Stimulated activated CD8-positive, alpha-beta memory T cell treated with anti-CD3 and anti-CD28 coated beads, Interleukin-4, amount 100 ng/mL, for 24 hours (primary cell): ENCODE measurements around the gene B3GAT1.

Experiments
- DNase-seq: peaks from one replicate; pipeline ENCODE4 v3.0.0-alpha.2; 2020; ENCODE audit warnings: low read depth

The B3GAT1 gene

DNA sequence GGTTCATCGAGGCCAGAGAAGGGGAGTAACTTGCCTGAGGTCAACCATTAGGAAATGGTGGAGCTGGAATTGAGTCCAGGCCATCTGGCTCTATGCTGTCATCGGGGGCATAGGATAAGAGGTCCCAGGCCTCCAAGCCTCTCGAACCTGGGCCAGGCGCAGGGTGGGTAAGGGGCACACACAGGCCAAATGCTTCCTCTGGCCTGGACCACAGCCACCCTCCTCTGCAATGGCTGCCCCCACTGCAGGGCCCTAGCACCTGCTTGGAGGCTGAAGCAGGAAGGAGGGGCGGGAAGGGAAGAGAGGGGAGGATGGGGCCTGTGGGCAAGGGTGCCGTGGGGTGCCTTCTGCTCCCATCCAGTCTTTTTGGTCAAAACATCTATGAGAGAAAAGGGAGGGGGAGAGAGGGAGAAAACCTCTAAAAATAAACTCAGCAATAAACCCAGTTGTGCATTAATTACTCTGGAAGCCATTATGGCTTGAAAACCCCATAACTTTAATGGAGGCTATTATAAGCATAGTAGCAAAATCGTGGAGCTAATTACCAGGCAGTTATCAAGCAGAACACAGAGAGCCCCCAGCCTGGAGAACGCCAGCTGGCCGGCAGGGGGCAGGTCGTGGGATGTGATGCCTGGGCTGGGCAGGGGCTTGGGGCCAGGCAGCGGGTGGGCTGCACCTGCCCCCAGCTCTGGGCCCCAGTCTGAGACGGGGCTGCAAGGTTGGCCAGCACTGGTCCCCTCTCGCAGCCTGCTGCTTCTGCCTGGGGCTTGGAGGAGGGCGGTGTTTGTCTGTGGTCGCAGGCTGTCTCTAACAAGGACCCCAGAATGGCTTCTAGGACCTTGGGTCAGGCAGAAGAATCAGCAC lies 21.1 kb downstream of the B3GAT1 start:
- DNase-seq, result no peak

DNA sequence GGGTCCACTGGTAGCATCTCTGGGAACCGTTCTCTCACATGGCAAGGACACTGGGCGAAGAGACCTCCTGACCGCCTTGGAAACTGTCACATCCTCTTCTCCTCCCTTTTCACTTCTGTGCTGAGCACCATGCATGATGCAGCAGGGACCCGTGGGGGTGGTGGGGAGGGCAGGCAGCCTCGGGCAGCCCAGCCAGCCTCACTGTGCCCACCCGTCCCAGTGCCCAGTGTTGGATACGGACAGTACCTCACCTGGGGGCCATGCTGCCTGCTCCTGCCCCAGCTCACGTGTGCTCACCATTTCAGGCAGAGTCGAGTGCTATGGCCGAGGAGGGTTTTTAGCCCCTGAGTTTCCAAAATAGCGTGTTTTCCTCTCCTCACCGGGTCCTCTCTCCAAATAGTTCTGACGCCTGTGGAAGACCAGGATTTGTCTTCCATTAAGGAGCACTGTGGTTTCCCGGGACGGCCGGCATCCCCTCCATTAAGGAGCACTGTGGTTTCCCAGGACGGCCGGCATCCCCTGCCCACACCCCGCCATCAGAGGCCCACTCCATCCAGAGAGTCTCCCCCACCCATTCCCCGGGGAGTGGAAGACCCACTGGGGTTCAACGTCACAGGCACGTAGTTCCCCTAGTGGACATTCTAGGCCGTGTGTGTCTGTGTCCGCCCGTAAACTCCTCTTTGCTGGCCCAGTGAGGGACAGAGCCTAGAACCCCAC lies 22.4 kb downstream of the B3GAT1 start:
- no peak for DNase-seq

- no peak for DNase-seq
Observed at GRCh38 chr11:134388590-134388989, 23.5 kb downstream of the B3GAT1 start.

DNA sequence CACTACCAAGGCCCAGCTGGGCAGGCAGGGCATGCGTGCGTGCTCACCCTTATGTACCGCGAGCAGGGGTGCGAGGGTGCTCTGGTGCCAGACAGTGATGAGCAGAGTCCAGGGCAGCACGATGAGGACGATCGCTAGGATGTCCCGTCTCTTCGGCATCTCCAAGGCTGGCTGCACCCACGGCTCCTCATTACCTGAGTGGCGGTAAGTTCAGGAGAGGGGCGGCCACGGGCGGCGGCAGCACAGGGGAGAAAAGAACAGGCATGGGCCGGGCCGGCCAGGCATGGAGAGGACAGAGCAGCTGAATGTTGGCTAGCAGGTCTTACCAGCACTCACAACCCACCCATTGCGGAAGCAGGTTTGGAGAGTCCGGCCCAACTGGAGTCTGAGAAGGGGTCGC lies 24.5 kb downstream of the B3GAT1 start:
- no peak for DNase-seq

GRCh38 chr11:134386945-134387344 lies 25.1 kb downstream of the B3GAT1 start:
- no peak for DNase-seq

- no peak for DNase-seq
Observed at GRCh38 chr11:134385774-134386565, 26.1 kb downstream of the B3GAT1 start.

GRCh38 chr11:134385171-134385570 lies 26.9 kb downstream of the B3GAT1 start:
- no peak for DNase-seq

- DNase-seq, result no peak
Observed at GRCh38 chr11:134384406-134384805, 27.6 kb downstream of the B3GAT1 start.

GRCh38 chr11:134383576-134384221 lies 28.3 kb downstream of the B3GAT1 start:
- no peak for DNase-seq

DNA sequence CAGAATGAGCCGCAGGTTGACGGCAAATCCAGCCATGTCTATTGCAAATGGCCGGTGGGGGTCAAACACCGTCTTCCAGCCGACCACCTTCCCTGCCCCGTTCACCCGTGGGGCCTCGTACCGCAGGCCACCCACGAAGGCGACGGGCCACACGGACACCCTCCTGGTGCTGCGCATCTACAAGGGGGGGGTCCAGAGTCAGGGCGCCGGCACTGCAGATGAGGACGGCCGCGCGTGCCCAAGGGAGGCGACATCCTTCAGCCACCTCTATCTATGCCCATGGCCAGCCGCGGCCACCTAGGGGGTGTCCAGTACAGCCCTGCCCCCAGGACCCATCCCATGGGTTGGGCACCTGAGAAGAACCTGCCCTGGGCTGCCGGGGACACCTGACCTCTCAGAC lies 29.2 kb downstream of the B3GAT1 start:
- no peak for DNase-seq

- no peak for DNase-seq
Observed at GRCh38 chr11:134382257-134382656, 29.8 kb downstream of the B3GAT1 start.

- no peak for DNase-seq
Observed at GRCh38 chr11:134380785-134381184, 31.3 kb downstream of the B3GAT1 start.

DNA sequence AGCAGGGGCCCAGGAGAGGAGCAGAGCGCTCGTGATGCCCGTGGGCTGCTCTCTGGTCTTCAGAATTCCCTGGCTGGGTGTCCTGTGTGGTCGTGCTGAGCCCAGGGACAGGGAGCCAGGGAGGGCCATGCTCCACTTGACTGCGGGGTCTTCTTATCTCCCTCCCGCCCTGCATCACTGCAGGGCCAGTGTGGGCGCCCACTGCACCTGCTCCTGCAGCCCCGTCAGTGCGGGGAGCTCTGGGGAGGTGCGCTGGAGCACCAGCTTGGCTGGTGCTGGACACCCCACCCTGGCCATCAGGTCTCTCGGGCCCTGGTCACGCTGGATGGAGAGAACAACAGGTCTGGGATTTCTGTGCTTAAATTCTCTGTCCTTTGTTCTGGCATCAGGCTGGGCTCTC lies 31.8 kb downstream of the B3GAT1 start:
- no peak for DNase-seq

DNA sequence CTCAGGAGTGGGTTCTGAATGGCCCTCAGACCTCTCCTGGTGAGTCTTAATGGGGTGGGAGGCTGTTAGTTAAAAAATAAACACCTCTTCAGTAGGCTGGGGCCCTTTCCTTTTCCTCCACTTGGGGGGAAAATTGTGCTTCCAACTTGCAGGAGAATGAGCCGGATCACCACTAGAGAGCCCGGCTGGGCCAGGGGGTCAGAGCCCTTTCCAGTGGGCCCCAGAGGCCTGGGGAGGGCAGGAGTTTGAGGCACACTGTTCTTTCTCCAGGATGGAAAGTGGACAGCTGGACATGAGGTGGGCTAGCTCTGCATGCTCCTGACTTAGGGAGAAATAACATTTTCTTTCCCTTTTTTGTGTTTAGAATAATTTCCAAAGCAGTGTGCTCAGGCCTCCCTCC lies 32.8 kb downstream of the B3GAT1 start:
- DNase-seq, result no peak

DNA sequence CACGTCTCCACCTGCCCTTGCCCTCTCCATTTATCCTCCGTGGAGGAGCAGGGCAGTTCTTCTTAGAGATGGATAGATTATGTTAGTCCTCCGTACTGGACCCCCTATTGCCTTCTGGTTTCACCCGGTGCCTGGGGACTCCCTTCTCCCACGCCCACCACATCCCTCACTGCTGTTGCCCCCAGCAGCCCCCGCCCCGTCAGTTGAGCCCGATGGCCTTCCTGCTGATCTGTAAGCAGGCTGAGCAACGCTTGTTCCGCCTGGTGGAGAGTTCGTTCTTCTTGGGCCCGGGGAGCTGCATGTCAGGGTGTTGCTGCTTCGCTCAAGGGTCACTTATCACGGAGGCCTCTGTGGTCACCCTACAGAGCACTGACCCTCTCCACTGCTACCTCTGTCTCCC lies 34.2 kb downstream of the B3GAT1 start:
- DNase-seq, result no peak

- no peak for DNase-seq
Observed at GRCh38 chr11:134376150-134376921, 35.7 kb downstream of the B3GAT1 start.

GRCh38 chr11:134374891-134375550 lies 37.0 kb downstream of the B3GAT1 start:
- no peak for DNase-seq

- DNase-seq, result no peak
Observed at GRCh38 chr11:134374171-134374570, 37.9 kb downstream of the B3GAT1 start.

DNA sequence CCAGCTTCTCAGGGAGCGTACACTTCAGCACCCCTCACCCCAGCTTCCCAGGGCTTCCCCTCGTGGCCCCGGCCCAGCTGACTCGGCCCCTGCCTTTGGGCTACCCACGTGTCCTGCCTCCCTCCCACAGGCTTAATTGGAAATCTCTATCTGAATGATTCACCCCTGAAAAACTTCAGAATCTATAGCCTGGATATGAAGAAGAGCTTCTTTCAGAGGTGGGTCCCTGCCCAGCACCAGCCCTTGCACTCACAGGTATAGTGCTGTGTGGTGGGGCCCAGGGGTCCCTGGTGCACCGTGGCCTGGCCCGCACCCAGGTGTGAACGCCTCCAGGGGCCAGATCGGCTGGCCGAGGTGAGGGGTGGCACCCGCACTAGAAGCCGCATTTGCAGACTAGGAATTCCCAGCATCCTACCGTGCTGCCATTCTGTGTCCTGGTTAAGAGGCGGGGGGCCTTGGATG lies 38.4 kb downstream of the B3GAT1 start:
- DNase-seq, result no peak

- DNase-seq, result no peak
Observed at GRCh38 chr11:134372961-134373360, 39.1 kb downstream of the B3GAT1 start.

- no peak for DNase-seq
Observed at GRCh38 chr11:134372536-134372935, 39.5 kb downstream of the B3GAT1 start.
